ENCODE results near the gene IGF2BP3.

- TF ChIP-seq CTCF (conservative IDR thresholded peaks at IDR 0.05; ENCODE audit: low read length): no peak
- no peak for TF ChIP-seq EZH2phosphoT487 (IDR thresholded peaks at IDR 0.05; ENCODE audit: borderline replicate concordance, low read depth, low read length)
Observed at GRCh38 chr7:23350466-23350865, 119.8 kb downstream of the IGF2BP3 start.
